CD8-positive, alpha-beta memory T cell (primary cell): ENCODE data around the gene EPB42. TPM values are rescaled to one million over a fixed set of nuclear protein-coding genes. Genes with fewer than 3 reads are reported as not detected.

Experiments
- CTCF ChIA-PET: fragments of 350-600 bp; sonication (Branson Sonifier 250); formaldehyde crosslinking; loops from one replicate; lab custom pipeline; 2021; ENCODE audit warnings: antibody characterized with exemption; lab: Charles Lee
- POLR2A ChIA-PET: fragments of 350-600 bp; sonication (Branson Sonifier 250); formaldehyde crosslinking; loops from one replicate; lab custom pipeline; 2021; ENCODE audit warnings: antibody characterized with exemption; lab: Charles Lee
- DNase-seq, 5 donors: peaks; one replicate each; pipeline versions ENCODE4 v3.0.0 to v3.0.0-alpha.2; 2020 to 2022; ENCODE audit warnings: mixed read lengths in 1 of 5
- H3K27ac ChIP-seq: one replicate; pipeline ENCODE4 v1.7.0; 2013; ENCODE audit warnings: low read depth, mild to moderate bottlenecking, low read length, moderate library complexity
- H3K27me3 ChIP-seq: 2 replicates; pipeline ENCODE4 v1.7.0; 2013; ENCODE audit warnings: low read length, mild to moderate bottlenecking; ENCODE audit not compliant: insufficient read depth, poor library complexity, severe bottlenecking
- H3K36me3 ChIP-seq: 2 replicates; pipeline ENCODE4 v1.7.0; 2013; ENCODE audit warnings: mild to moderate bottlenecking, low read length, moderate library complexity; ENCODE audit not compliant: insufficient read depth
- H3K4me1 ChIP-seq: 2 replicates; pipeline ENCODE4 v1.7.0; 2013; ENCODE audit warnings: mild to moderate bottlenecking, low read length, moderate library complexity; ENCODE audit not compliant: insufficient read depth
- H3K4me3 ChIP-seq: 2 replicates; pipeline ENCODE4 v1.7.0; 2013; ENCODE audit warnings: mild to moderate bottlenecking, low read length
- H3K9me3 ChIP-seq: 2 replicates; pipeline ENCODE4 v1.7.0; 2013; ENCODE audit warnings: mild to moderate bottlenecking, low read length
- H3K27ac Mint-ChIP-seq, 8 donors: one replicate each; pipeline ENCODE4 v1.8.0; 2020 to 2021; ENCODE audit warnings: mixed read lengths in 8 of 8, mild to moderate bottlenecking in 6 of 8, inconsistent platforms in 3 of 8, moderate library complexity in 3 of 8
- H3K27me3 Mint-ChIP-seq, 2 donors: one replicate each; pipeline ENCODE4 v1.8.0; 2020 to 2021; ENCODE audit warnings: mixed read lengths in 2 of 2, mild to moderate bottlenecking in 1 of 2, moderate library complexity in 1 of 2
- H3K36me3 Mint-ChIP-seq, 3 donors: one replicate each; pipeline ENCODE4 v1.8.0; 2020 to 2021; ENCODE audit warnings: mixed read lengths in 3 of 3, inconsistent platforms in 1 of 3, mild to moderate bottlenecking in 1 of 3
- H3K4me1 Mint-ChIP-seq, 3 donors: one replicate each; pipeline ENCODE4 v1.8.0; 2020 to 2021; ENCODE audit warnings: mixed read lengths in 3 of 3, inconsistent platforms in 1 of 3, mild to moderate bottlenecking in 1 of 3
- H3K4me3 Mint-ChIP-seq, 7 donors: one replicate each; pipeline ENCODE4 v1.8.0; 2020 to 2021; ENCODE audit warnings: mixed read lengths in 7 of 7, mild to moderate bottlenecking in 6 of 7, moderate library complexity in 4 of 7, inconsistent platforms in 2 of 7
- H3K9me3 Mint-ChIP-seq, 5 donors: one replicate each; pipeline ENCODE4 v1.8.0; 2020 to 2022; ENCODE audit warnings: mixed read lengths in 5 of 5, mild to moderate bottlenecking in 3 of 5, moderate library complexity in 2 of 5, inconsistent platforms in 1 of 5
- polyA plus RNA-seq: library from polyadenylated mRNA; unstranded; fragments of 300-500 nt; fragmentation: Illumina TruSeq; gene quantifications from one replicate; pipeline ENCODE4 v1.2.3, GENCODE V29; 2021
- total RNA-seq, 2 experiments: library from RNA; stranded (reverse); gene quantifications; one replicate each; pipeline ENCODE4 v1.2.3, GENCODE V29; 2021

The EPB42 gene
- total and polyA plus RNA-seq, 3 experiments from 2014 or later: not detected

GRCh38 chr15:43239732-43240491 is 19.1 kb upstream of the EPB42 start:
- Histone ChIP-seq H3K36me3 (no peaks in the 10 kb centered on the region), H3K9me3 (no peaks in the 10 kb centered on the region), H3K4me3 (no peak overlapping the region), H3K27ac (no peak overlapping the region), H3K4me1 (no peaks in the 10 kb centered on the region), H3K27me3 (no peaks in the 10 kb centered on the region)
- peaks cover 0 to 3% (median 0%) of the 10 kb centered on the region in 3 donors for H3K4me1 Mint-ChIP-seq
- CTCF ChIA-PET: interaction anchor here (1.0 kb wide), 1 partner anchor 14 kb away, joined by 4 read pairs; no protein-coding TSS in a partner anchor
- DNase-seq: no peak
- POLR2A ChIA-PET: no interaction called here
- H3K36me3 Mint-ChIP-seq: no peaks in the 10 kb centered on the region
- peak overlapping the region in 1 of 8 donors; percentile 12 for H3K27ac Mint-ChIP-seq
- no peaks in the 10 kb centered on the region for H3K9me3 Mint-ChIP-seq
- H3K27me3 Mint-ChIP-seq: peaks cover 6 to 15% of the 10 kb centered on the region in 2 donors
- H3K4me3 Mint-ChIP-seq: no peak overlapping the region

DNA sequence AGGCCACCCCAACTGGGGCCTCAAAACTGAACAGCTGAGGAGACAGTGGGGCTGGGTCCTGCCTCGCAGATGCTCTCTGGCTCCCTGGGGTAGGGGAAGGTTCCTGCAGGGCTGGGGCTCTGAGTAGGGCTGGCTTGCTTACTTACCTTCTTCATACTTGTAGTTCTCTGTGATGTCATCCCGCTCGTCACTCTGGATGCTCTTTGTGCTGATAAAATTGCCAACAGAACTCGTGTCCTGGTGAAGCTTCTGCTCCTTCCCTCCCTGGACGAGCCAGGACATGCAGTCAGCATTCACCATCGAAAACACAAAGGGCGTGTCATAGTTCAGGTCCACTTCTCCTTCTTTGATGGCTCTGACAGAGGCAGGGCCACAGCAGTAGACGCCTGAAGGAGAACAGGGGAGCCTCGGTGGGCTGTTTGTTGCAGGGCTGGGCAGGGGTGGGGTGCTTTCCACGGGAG is 17.9 kb upstream of the EPB42 start:
- no peaks in the 10 kb centered on the region for H3K9me3 Mint-ChIP-seq
- no peak overlapping the region for H3K27ac Mint-ChIP-seq
- no peak for DNase-seq
- CTCF ChIA-PET: interaction anchor here (1.0 kb wide), 1 partner anchor 13 kb away, joined by 4 read pairs; no protein-coding TSS in a partner anchor
- no peaks in the 10 kb centered on the region for H3K9me3 ChIP-seq
- no peak overlapping the region for H3K4me3 ChIP-seq
- no peaks in the 10 kb centered on the region for H3K36me3 ChIP-seq
- peaks cover 8 to 20% of the 10 kb centered on the region in 2 donors for H3K27me3 Mint-ChIP-seq
- H3K27ac ChIP-seq: no peak overlapping the region
- no peak overlapping the region for H3K4me3 Mint-ChIP-seq
- no peaks in the 10 kb centered on the region for H3K4me1 ChIP-seq
- no peaks in the 10 kb centered on the region for H3K27me3 ChIP-seq
- no peaks in the 10 kb centered on the region for H3K36me3 Mint-ChIP-seq
- POLR2A ChIA-PET: interaction anchor here (0.6 kb wide), 1 partner anchor 1768 kb away, joined by 3 read pairs; no protein-coding TSS in a partner anchor
- H3K4me1 Mint-ChIP-seq: peaks cover 0 to 3% (median 0%) of the 10 kb centered on the region in 3 donors

- CTCF ChIA-PET: interaction anchor here (1.3 kb wide), 1 partner anchor 13 kb away, joined by 3 read pairs; no protein-coding TSS in a partner anchor
Observed at GRCh38 chr15:43237842-43238470, 17.1 kb upstream of the EPB42 start.

GRCh38 chr15:43235536-43235935 is 14.7 kb upstream of the EPB42 start:
- peaks cover 0 to 3% (median 0%) of the 10 kb centered on the region in 3 donors for H3K4me1 Mint-ChIP-seq
- DNase-seq: no peak
- POLR2A ChIA-PET: no interaction called here

More at GRCh38 chr15:43237842-43238470, 17.1 kb upstream of the EPB42 start:
- Histone ChIP-seq H3K27ac (no peak overlapping the region), H3K27me3 (no peaks in the 10 kb centered on the region), H3K4me3 (no peak overlapping the region), H3K36me3 (no peaks in the 10 kb centered on the region), H3K9me3 (no peaks in the 10 kb centered on the region), H3K4me1 (no peaks in the 10 kb centered on the region)
- POLR2A ChIA-PET: no interaction called here
- H3K27me3 Mint-ChIP-seq: peaks cover 8 to 24% of the 10 kb centered on the region in 2 donors
- no peaks in the 10 kb centered on the region for H3K36me3 Mint-ChIP-seq
- no peaks in the 10 kb centered on the region for H3K9me3 Mint-ChIP-seq
- DNase-seq: no peak
- H3K4me1 Mint-ChIP-seq: peaks cover 0 to 3% (median 0%) of the 10 kb centered on the region in 3 donors
- H3K4me3 Mint-ChIP-seq: peak overlapping the region in 1 of 7 donors; percentile 72
- H3K27ac Mint-ChIP-seq: no peak overlapping the region

GRCh38 chr15:43232289-43232874 is 11.6 kb upstream of the EPB42 start:
- Mint-ChIP-seq H3K27me3 (peaks cover 14% of the 10 kb centered on the region in 2 donors), H3K36me3 (no peaks in the 10 kb centered on the region), H3K4me3 (no peak overlapping the region), H3K27ac (no peak overlapping the region), H3K4me1 (no peaks in the 10 kb centered on the region), H3K9me3 (no peaks in the 10 kb centered on the region)
- Histone ChIP-seq H3K4me3 (no peak overlapping the region), H3K4me1 (no peaks in the 10 kb centered on the region), H3K9me3 (no peaks in the 10 kb centered on the region), H3K27ac (no peak overlapping the region), H3K36me3 (no peaks in the 10 kb centered on the region), H3K27me3 (no peaks in the 10 kb centered on the region)
- DNase-seq: no peak
- ChIA-PET CTCF (interaction anchor here (0.9 to 1.3 kb wide), 2 partner anchors 9 to 53 kb away, joined by 3 to 4 read pairs; no protein-coding TSS in a partner anchor), POLR2A (no interaction called here)

More at GRCh38 chr15:43235536-43235935, 14.7 kb upstream of the EPB42 start:
- H3K4me3 ChIP-seq: no peak overlapping the region
- peaks cover 11 to 22% of the 10 kb centered on the region in 2 donors for H3K27me3 Mint-ChIP-seq
- CTCF ChIA-PET: interaction anchor here (1.0 kb wide), 1 partner anchor 10 kb away, joined by 4 read pairs; no protein-coding TSS in a partner anchor
- H3K4me3 Mint-ChIP-seq: no peak overlapping the region
- H3K9me3 ChIP-seq: no peaks in the 10 kb centered on the region
- H3K27ac ChIP-seq: no peak overlapping the region
- H3K27me3 ChIP-seq: no peaks in the 10 kb centered on the region
- H3K4me1 ChIP-seq: no peaks in the 10 kb centered on the region
- H3K36me3 Mint-ChIP-seq: no peaks in the 10 kb centered on the region
- H3K9me3 Mint-ChIP-seq: no peaks in the 10 kb centered on the region
- H3K36me3 ChIP-seq: no peaks in the 10 kb centered on the region
- H3K27ac Mint-ChIP-seq: peak overlapping the region in 1 of 8 donors; percentile 42

GRCh38 chr15:43230640-43231115 is 9.9 kb upstream of the EPB42 start:
- Mint-ChIP-seq H3K4me1 (peaks cover under 1 to 4% (median 3%) of the 10 kb centered on the region in 3 donors), H3K36me3 (no peaks in the 10 kb centered on the region), H3K27ac (peak overlapping the region in 1 of 8 donors; percentile 1), H3K4me3 (no peak overlapping the region), H3K9me3 (no peaks in the 10 kb centered on the region), H3K27me3 (peaks cover 15 to 16% of the 10 kb centered on the region in 2 donors)
- ChIA-PET CTCF (interaction anchor here (1.0 kb wide), 1 partner anchor 55 kb away, joined by 3 read pairs; no protein-coding TSS in a partner anchor), POLR2A (no interaction called here)
- Histone ChIP-seq H3K4me1 (no peaks in the 10 kb centered on the region), H3K27me3 (no peaks in the 10 kb centered on the region), H3K9me3 (no peaks in the 10 kb centered on the region), H3K4me3 (no peak overlapping the region), H3K27ac (peak overlapping the region; percentile 32), H3K36me3 (no peaks in the 10 kb centered on the region)
- DNase-seq: no peak

GRCh38 chr15:43229977-43230376 is 9.2 kb upstream of the EPB42 start:
- H3K36me3 Mint-ChIP-seq: no peaks in the 10 kb centered on the region
- no peaks in the 10 kb centered on the region for H3K4me1 ChIP-seq
- no peak overlapping the region for H3K4me3 Mint-ChIP-seq
- H3K4me1 Mint-ChIP-seq: peaks cover 6 to 8% (median 6%) of the 10 kb centered on the region in 3 donors
- peaks cover 18 to 19% of the 10 kb centered on the region in 2 donors for H3K27me3 Mint-ChIP-seq
- no peaks in the 10 kb centered on the region for H3K9me3 ChIP-seq
- no peaks in the 10 kb centered on the region for H3K9me3 Mint-ChIP-seq
- H3K4me3 ChIP-seq: no peak overlapping the region
- DNase-seq: no peak
- H3K27ac ChIP-seq: no peak overlapping the region
- ChIA-PET CTCF (no interaction called here), POLR2A (no interaction called here)
- no peak overlapping the region for H3K27ac Mint-ChIP-seq
- no peaks in the 10 kb centered on the region for H3K36me3 ChIP-seq
- H3K27me3 ChIP-seq: no peaks in the 10 kb centered on the region
